ENCODE data around the gene IMMP2L. TPM values are rescaled to one million over a fixed set of nuclear protein-coding genes. Genes with fewer than 3 reads are reported as not detected.
"Not testable (repeated sequence)": the region's sequence is repeated elsewhere in the genome, so short reads cannot be mapped to it uniquely, and the experiment has no call there.

Gene IMMP2L
- total RNA-seq, 1 donor from 2014 or later = 40.8 TPM

DNA sequence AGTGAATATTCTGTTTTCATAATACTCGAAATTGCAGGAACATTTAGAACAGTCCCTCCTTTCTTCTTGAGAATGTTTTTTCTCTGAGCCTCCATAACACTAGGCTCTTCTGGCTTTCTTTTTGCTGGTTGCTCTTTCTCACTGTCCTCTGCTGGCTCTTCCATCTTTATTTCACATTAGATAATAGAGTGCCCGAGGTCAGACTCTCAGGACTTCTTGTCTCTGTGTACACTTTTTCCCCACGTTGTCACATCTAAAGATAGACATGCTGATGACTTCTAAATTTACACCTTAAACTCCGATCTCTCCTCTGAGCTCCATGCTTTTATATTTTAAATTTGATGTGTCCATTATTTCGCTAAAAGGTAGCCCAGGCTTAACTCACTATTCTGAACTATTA is 486.8 kb downstream of the IMMP2L start:
- DNase-seq (ENCODE audit: low spot score) = no peak

DNA sequence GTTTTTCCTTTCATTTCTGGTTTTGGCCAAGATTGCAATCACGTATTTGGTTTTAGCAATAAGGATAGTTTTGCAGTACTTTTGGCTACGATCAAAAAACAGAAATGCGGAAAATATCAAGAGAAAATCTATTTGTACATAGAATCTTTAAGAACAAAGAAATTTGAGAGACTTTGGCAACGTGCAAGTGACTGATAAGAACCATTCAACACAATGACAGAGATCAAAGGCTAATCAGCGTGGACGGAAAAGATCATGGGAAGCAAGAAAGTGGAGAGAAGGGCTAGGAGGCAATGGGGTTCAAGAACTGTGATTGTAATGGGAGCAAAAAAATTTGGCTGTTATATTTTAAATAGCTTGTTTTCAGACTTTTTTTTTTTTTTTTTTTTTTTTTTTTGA is 487.5 kb downstream of the IMMP2L start:
- no peak for DNase-seq (ENCODE audit: low spot score)

DNA sequence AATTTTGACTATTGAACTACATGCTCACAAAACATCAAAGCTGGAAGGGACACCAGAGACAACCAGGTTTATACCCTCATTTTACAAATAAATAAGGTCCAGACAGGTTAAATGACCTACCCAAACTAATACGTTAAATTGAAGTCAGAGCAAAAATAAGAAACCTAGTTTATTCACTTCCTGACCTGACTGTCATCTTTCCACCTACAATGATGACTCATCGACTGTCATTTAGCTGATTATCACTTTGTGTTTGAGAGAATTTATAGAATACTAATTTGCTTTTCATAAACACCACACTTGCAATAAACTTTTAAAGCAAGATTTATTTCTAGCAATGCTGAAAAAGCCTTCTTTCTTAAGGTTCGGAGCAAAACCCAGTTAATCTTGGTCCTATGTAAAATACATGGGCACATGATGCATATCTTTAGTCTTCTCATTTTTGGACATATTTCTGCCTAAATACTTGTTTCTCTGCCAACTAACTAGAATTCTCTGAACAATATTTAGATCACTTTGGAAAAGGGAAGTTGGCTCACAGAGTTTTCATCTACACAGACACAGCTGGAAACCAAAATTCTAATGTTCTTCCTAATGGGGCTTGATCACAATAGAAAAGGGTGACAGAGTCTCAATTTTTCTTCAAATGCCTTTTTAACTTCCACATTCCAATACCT is 488.1 kb downstream of the IMMP2L start:
- DNase-seq (ENCODE audit: low spot score) = no peak

DNA sequence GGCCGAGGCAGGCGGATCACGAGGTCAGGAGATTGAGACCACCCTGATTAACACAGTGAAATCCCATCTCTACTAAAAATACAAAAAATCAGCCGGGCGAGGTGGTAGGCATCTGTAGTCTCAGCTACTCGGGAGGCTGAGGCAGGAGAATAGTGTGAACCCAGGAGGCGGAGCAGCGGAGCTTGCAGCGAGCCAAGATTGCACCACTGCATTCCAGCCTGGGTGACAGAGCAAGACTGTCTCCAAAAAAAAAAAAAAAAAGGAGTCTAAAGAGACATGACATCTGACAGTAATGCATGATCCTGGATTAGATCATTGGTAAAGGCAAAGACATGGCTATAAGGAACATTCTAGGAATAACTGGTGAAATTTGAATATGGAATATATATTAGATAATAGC is 489.6 kb downstream of the IMMP2L start:
- DNase-seq (ENCODE audit: low spot score) = not testable (repeated sequence)

DNA sequence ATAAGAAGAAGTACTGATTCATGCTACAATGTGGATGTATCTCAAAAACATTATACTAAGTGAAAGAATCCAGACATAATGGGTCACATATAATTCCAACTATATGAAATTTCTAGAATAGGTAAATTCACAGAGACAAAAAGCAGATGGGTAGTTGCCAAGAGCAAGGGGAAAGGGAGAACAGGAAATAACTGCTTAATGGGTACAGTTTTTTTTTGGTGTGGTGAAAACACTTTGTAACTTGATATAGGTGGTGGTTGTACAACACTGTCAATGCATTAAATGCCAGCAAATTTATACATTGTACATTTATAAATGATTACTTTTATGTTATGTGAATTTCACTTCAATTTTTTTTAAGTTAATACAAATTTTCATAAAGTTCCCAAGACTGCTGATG is 490.7 kb downstream of the IMMP2L start:
- no peak for DNase-seq (ENCODE audit: low spot score)

DNA sequence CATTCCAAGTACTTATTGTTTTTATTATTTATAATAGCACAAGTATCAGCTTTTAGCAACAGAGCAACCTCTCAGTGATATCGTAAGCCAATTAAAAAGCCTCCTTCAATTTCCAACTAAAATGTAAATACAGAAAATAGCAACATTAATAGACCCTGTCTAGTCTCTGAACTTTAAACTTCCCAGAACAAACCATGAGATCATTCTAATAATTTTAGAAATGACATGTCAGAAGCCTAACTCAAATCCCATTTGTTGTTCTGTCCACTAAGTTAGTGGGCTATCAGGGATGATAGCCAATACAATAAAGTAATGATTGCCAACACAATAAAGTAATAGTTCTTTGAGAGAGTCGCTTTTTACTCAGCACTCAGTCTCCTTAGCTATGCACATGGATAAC is 493.7 kb downstream of the IMMP2L start:
- DNase-seq (ENCODE audit: low spot score) = no peak

DNA sequence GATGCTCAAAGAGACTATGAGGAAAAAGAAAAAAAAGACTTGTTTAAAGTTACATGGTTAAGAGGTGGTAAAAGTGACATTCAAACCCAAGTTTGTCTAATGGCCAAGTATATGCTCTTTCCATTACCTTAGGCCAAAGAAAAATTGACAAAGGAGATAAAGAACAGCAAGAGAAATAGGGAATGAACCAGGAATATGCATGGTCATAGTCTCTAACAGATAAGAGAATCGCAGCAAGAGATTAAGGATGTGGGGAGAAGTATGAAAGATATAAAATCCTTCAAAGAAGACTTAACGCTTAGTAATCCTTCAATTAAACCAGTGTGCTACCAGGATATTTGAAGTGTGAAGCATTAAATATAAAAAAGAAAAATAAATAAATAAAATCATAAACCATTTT is 494.6 kb downstream of the IMMP2L start:
- DNase-seq (ENCODE audit: low spot score) = no peak

DNA sequence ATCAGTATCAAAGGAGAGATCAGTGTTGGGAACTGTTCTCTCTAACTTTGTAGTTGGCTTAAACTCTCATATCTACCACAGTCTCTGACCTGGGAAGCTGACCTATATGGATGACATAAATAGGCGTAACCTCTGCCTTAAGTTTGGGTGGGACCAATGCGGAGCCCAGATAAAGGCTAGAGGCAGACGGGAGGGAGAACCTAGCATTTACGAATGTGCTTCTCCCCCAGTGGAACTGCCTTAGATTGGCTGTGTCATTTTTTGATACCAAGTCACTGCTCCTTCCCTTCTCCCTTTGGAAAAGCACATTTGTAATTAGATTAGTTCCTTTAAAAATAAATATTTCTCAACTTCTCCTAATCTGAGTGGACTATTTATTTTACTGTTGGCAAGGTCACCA is 495.0 kb downstream of the IMMP2L start:
- DNase-seq (ENCODE audit: low spot score) = no peak

DNA sequence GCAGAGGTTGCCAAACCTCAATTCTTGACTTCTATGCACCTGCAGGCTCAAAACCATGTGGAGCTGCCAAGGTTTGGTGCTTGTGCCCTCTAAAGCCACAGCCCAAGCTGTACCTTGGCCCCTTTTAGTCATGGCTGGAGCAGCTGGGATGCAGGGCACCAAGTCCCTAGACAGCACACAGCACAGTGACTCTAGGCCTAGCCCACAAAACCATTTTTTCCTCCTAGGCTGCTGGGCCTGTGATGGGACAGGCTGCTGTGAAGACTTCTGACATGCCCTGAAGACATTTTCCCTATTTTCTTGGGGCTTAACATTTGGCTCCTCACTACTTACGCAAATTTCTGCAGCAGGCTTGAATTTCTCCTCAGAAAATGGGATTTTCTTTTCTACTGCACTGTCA is 499.1 kb downstream of the IMMP2L start:
- DNase-seq (ENCODE audit: low spot score) = no peak

DNA sequence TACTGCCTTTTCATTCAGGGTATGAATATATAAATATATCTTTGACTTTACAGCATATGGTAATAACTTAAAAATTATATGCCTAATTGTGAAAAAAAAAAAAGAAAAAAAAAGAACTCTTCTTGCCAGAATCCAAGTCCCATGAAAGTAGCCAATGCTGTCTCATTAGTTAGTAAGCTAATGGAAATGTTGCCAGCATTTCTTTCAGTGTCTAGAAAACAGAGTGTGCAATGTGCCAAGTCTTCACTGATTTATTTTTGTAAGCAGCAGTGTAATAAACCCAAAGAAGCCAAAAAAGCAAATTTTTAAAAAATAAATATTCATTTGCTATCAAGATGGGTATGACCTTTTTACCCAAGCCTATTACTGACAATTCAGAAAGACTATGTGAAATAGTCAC is 502.5 kb downstream of the IMMP2L start:
- DNase-seq (ENCODE audit: low spot score) = no peak

DNA sequence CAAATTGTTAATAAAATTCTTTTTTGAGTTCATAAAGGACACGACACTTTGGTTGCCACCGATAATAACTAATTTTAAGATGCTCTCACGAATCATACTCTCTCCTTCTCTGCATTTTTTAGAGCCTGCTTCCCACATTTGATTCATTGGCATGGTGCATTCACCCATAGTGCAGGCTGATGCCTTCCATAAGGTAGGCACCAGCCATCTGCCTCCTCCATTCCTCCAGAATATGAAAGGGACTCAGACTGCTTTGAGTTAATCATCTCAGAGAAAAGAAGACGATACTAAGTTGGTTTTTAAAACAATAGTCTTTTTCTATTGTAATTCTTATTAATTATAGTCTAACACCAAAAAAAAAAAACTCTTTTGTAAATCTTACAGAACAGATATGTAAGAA is 505.2 kb downstream of the IMMP2L start:
- no peak for DNase-seq (ENCODE audit: low spot score)

DNA sequence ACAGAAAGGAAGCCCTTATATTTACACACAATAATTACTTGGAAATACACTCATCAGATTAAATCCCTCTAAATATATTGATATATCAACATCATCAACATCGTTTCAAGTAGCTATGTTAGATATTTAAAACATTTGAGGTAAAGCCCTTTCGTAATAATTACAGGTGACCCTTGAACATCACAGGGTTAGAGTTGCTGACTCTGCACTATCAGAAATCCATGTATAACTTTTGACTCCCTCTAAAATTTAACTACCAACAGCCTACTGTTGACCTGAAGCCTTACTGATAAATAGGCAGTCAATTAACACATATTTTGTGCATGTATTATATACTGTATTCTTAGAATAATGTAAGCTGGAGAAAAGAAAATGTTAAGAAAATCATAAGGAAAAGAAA is 505.9 kb downstream of the IMMP2L start:
- no peak for DNase-seq (ENCODE audit: low spot score)

DNA sequence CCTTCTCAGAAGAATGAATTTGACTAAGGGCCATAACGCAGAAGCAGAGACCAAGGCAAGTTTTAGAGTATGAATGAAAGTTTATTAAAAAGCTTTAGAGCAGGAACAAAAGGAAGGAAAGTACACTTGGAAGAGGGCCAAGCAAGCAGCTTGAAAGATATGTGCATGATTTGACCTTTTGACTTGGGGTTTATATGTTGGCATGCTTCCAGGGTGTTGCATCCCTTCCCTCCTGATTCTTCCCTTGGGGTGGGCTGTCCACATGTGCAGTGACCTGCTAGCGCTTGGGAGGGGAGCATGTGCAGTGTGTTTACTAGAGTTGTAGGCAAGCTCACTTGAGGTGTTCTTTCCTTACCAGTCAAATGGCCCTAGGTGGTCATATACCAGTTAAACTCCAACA is 509.3 kb downstream of the IMMP2L start:
- DNase-seq (ENCODE audit: low spot score) = no peak

DNA sequence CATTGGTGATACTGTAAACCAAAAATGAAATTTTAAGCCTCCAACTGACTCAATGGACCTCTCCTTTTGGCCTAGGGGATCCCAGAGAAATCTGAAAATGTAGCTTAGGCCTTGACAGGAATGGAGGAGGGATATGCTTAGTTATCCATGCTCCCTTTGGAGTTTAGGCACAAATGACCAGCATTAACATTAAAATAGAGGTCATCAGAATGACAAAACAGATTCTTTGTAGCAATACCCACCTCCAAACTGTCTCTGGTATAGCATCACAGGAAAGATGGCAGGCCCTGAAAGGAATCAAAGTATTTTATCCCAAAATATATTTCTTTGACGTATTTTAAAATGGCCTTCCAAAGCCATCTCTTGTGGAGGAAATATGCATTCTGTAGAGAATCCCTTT is 510.5 kb downstream of the IMMP2L start:
- no peak for DNase-seq (ENCODE audit: low spot score)

DNA sequence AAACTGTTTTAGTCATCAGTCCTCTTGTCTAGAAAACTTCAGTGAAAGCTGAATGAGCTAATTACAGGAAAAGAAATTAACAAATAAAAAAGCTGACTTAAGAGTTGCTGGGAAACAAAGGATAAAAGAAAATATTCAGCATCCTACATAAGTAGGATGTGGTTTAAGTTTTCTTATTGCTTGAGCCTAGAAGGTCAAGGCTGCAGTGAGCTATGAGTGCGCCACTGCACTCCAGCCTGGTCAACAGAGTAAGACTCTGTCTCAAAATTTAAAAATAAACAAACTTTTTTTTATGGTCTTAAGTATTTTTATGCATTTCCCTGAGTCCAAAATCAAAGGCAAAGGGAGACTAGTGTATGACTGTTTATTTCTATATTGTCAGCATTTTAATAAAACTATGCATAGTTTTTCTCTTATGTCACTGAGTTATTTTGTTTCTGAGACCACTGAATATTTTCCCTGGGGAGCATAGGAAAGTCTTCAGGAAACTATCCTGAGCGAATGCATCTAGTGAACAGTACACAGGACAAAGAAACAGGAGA is 511.3 kb downstream of the IMMP2L start:
- no peak for DNase-seq (ENCODE audit: low spot score)

DNA sequence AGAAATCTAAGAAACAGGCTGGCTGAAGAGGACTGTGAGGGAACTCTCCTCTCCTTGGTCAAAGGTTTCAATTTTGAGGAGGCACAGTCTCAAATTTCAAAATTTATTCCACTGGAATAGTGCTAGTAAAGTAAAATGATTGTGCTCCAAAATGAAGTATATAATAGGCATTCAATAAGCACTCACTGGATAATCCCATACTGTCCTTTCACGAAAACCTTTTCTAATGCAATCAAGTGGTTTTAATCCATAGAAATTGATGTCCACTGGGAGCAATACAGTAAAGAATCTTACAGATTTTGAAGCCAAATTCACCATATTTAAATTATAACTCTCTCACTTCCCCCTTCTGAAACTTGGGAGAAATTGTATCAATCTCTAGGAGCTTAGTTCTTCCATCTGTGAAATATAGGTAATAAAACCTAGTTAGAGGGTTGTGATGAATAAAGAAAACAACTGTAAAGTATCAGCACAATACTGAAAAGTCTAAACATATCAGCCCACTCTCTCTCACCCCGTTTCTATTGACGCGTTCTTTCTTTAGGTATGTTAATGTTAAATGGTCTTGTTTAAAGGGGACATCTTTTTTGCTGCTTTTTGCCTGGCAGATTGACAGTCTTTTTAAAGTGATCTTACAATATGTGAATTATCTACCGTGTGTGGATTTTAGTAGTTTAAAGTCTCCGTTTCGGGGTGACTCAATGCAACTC is 512.2 kb downstream of the IMMP2L start:
- no peak for DNase-seq (ENCODE audit: low spot score)

DNA sequence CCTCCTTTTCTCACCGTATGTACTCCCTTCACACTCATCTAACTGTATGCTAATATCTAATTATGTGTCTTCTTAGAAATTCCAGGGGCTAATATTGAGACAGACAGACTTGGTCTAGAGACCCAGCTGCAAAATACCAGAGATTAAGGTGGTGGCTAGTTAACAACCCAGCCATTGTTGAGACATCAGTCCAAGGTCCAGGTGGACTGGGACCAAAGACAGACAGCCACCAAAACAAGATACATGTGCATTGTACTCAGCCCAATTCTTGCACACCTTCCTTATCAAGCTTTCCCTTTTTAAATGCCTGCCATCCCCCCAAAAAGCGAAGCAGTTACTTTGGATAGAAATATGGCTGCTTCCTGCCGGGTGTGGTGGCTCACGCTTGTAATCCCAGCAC is 514.7 kb downstream of the IMMP2L start:
- DNase-seq (ENCODE audit: low spot score) = no peak

DNA sequence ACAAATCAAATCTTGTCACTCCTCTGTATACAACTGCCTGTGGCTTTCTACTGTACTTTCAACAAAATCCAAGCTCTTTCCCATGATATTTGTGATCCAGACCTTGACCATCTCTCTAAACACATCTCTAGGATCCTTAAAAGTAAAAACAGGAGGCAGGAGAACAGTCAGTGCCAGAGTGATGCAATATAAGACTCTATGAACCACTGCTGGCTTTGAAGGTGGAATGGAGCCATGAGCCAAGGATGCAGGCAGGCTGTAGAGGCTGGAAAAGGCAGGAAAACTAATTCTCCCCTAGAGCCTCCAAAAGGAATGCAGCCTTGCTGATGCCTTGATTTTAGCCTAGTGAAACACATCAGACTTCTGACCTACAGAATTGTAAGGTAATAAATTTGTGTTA is 516.8 kb downstream of the IMMP2L start:
- DNase-seq (ENCODE audit: low spot score) = no peak

DNA sequence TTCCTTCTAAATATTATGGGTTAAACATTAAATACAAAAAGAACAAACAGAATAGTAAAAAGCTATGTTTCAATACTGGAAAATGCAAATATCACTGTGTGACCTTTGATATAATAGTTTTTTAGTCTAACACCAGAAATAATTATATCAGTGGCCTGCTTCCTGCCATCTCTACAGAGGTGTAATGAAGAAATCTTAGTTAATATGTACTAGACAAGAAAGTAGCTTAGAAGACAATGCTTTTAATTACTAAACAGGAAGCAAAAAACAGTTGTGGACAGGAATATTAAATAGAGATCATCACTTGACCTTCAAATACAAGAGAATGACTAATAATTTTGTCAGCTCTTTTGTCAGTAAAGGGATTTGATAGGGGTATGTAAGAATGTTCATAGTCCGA is 518.7 kb downstream of the IMMP2L start:
- no peak for DNase-seq (ENCODE audit: low spot score)

DNA sequence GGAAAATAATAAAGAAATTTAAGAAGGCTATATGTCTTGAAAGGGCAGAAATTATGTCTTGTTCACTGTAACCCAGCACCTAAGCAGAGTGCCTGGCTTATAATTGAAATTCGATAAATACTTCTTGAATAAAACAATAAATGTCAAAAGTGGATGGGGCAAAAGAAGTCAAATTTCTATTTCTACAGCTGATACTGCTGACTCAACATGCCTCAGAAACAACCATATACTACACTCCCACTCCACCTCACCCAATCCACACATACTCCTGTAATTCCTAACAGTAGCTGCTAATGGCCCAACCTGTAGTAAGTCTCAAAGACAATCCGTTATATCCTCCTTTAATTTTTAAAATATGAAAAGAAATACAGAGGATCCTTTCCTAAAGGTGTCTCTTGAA is 519.5 kb downstream of the IMMP2L start:
- no peak for DNase-seq (ENCODE audit: low spot score)

DNA sequence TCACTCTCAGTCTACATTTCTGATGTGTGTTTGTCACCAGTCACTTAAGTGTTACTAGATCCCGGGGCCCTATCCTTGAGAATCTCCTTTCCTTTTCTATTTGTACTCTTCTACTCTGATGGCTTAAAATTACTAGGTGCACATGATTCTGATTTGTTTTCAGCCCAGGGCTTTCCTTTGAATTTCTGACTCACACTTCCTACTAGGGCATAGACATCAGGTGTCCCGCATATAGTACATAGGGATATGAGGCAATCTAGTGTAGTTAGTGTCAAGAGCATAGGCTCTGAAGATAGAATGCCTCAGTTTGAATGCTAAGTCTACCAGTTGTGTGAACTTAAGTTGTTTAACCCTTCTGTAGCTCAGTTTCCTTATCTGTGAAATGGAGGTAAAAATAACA is 520.7 kb downstream of the IMMP2L start:
- DNase-seq (ENCODE audit: low spot score) = no peak

DNA sequence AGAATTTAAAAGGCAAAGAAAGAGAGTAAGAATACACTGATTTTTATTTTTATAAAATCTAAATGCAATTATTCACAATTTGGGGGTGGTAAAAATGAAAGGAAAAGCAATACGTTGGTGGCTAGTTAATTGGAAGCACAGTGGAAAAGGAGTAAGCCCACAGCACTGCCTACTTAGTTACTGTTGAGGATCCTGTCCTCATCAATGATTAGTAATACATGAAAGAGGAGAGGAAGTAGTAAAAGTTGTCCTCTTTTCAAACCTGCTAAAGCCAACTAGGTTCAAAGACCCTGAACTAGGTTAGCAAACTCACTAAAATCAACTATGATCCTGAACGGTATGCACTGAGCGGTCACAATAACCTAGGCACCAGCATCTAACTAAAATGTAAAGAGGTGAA is 524.1 kb downstream of the IMMP2L start:
- DNase-seq (ENCODE audit: low spot score) = no peak

DNA sequence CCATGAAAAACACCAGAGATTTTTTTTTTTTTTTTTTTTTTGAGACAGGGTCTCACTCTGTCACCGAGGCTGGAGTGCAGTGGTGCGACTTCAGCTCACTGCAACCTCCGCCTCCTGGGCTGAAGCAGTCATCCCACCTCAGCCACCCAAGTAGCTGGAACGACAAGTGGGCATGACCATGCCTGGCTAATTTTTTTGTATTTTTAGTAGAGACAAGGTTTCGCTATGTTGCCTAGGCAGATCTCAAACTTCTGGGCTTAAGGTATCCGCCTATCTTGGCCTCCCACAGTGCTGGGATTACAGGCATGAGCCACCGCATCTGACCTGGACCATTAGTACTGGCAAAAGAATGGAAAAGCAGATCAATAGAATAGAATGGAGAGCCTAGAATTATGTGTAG is 530.4 kb downstream of the IMMP2L start:
- DNase-seq (ENCODE audit: low spot score) = no peak

DNA sequence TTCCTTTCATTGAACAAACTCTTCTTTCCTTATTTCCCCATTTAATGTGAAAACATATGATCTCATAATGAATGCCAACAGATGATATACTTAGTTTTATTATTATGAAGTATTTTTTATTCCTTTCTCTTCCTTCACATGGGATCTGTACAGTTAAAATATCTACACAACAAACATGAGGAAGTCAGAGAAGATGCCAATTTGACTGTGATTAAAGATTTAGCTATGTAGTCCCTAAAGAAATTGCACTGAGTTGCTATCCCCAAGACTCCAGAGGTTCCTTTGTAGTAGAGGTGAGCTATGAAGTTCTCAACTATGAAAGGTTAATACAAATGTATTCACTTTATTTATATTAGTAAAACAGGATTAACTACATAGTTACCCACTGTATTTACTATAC is 532.0 kb downstream of the IMMP2L start:
- DNase-seq (ENCODE audit: low spot score) = no peak
